GM13976 (cell line): ENCODE measurements around the gene TMEM38A.
"Not testable (repeated sequence)": the region's sequence is repeated elsewhere in the genome, so short reads cannot be mapped to it uniquely, and the experiment has no call there.

ENCODE experiments used
- DNase-seq: peaks from one replicate; pipeline ENCODE4 v3.0.0; 2012; ENCODE audit warnings: low spot score
- CTCF ChIP-seq: IDR thresholded peaks from 2 replicates; pipeline ENCODE4 v1.5.1; 2012; ENCODE audit warnings: borderline replicate concordance, mild to moderate bottlenecking; ENCODE audit not compliant: insufficient read depth; ENCODE audit errors: extremely low read depth, missing control alignments, control extremely low read depth
- in situ Hi-C: fragments of 300-500 bp; cut with MboI; formaldehyde crosslinking; loops from one replicate; pipeline ENCODE4 v1.12.0; 2022; ENCODE audit warnings: low sequenced_read_pairs, mixed read lengths, inconsistent platforms; ENCODE audit not compliant: unreplicated experiment

TMEM38A gene

DNA sequence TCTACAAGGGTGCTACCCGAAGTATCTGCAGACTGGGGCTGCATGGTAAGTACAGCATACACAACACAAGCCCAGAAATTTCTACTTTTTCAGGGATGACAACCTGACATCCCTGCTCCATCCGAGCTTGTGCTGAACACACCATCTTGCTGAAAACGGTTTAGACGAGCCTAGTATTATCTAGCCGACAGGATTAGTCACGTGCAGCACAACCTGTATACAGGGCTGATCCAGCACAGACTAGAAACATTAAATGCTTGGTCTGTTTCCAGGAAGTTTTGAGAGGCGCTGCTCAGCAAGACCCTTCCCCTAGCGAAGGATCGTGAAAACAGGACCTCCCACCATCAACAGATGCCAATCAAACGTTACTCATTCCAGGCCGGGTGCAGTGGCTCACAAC is 5.2 kb upstream of the TMEM38A start:
- TF ChIP-seq CTCF: no peak
- no peak for DNase-seq
- in situ Hi-C loops: no loop called here

DNA sequence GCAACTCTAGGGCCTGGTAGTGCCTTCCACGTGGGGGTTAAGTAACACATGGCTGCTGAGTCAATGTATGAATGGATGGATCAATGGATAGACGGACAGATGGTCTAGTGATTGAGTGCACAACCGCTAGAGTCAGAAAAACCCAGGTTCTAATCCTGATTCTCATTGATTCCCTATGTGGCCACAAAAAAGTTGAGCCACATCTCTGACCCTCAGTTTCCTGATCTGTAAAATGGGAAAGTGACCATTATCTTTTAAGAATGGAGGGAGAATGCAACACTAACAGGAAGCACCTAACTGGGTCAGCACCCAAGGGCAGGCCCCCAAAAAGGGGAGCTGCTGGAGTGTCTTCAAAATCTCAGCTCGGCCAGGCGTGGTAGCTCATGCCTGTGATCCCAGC is 3.6 kb upstream of the TMEM38A start:
- in situ Hi-C loops: no loop called here
- no peak for TF ChIP-seq CTCF
- DNase-seq: no peak

DNA sequence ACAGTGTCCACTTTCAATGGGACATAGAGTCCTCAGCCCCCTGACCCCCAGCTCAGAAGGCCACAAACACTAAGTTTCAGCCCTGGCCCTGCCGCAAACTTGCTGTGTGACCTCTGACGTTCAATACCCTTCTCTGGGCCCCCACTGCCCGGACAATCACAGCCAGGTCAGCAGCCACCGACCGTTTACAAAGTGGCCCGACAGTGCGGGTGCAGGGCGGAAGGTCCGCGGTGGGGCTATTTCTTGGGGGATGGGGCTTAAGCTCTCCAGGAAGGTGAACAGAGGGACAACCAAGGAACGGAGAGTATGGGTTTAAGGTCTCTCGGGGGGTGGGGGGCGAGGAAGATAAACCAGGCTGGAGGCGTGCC is 1.5 kb upstream of the TMEM38A start:
- no peak for DNase-seq
- in situ Hi-C loops: no loop called here
- TF ChIP-seq CTCF: no peak

- peak; percentile 99 for DNase-seq
- TF ChIP-seq CTCF: no peak
- in situ Hi-C loops: no loop called here
These were observed 869 bp upstream of the TMEM38A start, which contains the start of gene SMIM7 for GRCh38 chr19:16659832-16660708. Gene SMIM7, minus strand, starts transcription at chr19:16660144. Its CDS starts 34 bp downstream, at chr19:16660110.

GRCh38 chr19:16661480-16662034 is 618 bp downstream of the TMEM38A start:
- TF ChIP-seq CTCF: no peak
- peak; percentile 55 for DNase-seq
- in situ Hi-C loops: no loop called here

GRCh38 chr19:16668176-16668575 is 7.2 kb downstream of the TMEM38A start:
- in situ Hi-C loops: no loop called here
- no peak for DNase-seq
- no peak for TF ChIP-seq CTCF

DNA sequence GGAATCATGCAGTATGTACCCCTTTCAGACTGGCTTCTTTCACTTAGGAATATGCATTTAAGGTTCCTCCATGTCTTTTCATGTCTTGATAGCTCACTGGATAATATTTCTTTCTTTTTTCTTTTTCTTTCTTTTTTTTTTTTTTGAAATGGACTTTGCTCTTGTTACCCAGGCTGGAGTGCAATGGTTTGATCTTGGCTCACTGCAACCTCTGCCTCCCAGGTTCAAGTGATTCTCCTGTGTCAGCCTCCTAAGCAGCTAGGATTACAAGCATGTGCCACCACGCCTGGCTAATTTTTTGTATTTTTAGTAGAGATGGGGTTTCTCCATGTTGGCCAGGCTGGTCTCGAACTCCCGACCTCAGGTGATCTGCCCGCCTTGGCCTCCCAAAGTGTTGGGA is 7.8 kb downstream of the TMEM38A start:
- DNase-seq, in situ Hi-C loops: not testable (repeated sequence)
